Epithelial cell of esophagus (primary cell): ENCODE results near the gene MAP2K5.
A peak's percentile ranks its signal among the peaks of the same experiment; 100 is the strongest.

Experiments
- DNase-seq: peaks from one replicate; pipeline ENCODE4 v3.0.0; 2010; ENCODE audit warnings: low read depth
- H3K4me3 ChIP-seq: 2 replicates; pipeline ENCODE4 v1.5.1; 2011; ENCODE audit warnings: mild to moderate bottlenecking, low read length, control low read depth
- TF ChIP-seq, protein P1 (sequence below): IDR thresholded peaks from 2 replicates; pipeline ENCODE4 v1.5.1; 2011; ENCODE audit warnings: low read depth, mild to moderate bottlenecking, low read length, control low read depth, inconsistent platforms; ENCODE audit not compliant: insufficient read depth; ENCODE audit errors: missing control alignments

The MAP2K5 gene

DNA sequence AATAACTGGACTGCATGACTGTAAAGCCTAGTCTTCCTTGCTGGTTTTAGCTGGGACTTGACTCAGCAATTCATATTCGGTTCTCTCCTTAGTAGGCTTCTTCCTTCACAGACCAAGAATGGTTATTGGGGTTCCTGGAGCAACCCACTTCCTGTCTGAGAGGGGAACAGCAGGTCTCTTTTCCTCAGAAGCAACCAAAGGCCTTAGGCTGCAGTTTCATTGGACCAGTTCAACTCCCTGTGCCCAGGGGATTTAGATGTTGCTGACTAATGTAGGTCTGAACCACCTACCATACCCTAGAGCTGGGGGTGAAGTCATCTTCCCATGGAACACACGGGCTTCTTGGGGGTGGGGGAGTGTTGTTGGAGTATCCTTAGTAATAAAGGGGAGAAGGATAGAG is 198.8 kb downstream of the MAP2K5 start:
- peak; percentile 40 for DNase-seq
- no peak overlapping the region for H3K4me3 ChIP-seq
- TF ChIP-seq, protein P1, sequence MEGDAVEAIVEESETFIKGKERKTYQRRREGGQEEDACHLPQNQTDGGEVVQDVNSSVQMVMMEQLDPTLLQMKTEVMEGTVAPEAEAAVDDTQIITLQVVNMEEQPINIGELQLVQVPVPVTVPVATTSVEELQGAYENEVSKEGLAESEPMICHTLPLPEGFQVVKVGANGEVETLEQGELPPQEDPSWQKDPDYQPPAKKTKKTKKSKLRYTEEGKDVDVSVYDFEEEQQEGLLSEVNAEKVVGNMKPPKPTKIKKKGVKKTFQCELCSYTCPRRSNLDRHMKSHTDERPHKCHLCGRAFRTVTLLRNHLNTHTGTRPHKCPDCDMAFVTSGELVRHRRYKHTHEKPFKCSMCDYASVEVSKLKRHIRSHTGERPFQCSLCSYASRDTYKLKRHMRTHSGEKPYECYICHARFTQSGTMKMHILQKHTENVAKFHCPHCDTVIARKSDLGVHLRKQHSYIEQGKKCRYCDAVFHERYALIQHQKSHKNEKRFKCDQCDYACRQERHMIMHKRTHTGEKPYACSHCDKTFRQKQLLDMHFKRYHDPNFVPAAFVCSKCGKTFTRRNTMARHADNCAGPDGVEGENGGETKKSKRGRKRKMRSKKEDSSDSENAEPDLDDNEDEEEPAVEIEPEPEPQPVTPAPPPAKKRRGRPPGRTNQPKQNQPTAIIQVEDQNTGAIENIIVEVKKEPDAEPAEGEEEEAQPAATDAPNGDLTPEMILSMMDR, result no peak

DNA sequence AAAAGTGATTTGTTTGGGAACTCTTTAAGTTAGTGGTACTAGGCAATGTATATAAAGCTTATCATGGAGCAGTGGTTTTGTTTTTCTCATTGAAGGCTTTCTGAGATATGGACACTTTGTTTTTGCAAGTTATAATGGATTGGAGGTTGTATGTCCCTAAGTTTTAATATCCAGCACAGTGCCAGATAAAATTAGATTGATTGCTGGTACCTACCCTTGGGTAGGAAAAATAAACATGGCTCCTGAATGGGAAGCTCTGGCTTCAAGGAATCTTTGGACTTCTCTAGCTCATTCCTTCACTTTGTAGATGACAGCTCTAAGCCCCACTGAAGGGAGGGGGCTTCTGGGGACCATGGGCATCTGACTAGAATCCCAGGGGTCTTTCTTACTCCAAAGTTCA is 201.1 kb downstream of the MAP2K5 start:
- H3K4me3 ChIP-seq, result no peak overlapping the region
- DNase-seq, result no peak

DNA sequence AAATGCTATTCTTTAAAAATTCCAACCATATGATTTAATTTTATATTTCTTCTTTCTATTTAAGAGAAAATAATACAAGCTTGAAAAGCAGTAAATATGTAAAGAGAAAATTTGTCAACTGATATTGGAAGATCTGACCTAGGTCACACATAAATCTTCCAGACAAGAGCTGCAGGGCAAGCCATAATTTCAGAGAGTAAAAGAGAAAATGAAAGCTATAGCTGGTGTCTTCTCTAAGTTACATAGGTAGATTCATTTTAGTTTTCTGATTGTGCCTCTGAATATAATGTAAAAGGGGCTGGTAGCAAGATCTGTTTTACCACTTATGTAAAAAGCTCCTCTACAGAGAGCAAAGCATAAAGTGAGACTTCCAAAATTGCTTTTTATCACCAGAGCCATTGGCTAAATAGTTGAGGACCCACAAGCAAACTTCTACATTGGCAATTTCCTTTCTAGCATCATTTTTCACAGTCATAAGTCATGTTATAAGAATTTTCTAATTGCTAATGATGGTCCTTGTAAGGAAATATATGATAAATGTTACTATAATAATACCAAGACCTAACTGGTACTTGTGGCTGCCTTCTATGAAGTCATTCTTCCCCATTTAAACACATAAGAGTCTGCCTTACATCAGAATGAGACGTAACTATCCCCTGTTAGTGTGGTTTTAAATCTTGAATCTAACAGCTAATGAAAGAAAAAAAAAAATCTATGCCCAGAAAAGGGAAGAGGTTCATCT is 202.0 kb downstream of the MAP2K5 start:
- no peak for DNase-seq
- TF ChIP-seq, protein P1, result no peak

More for the DNA sequence above, 201.1 kb downstream of the MAP2K5 start:
- TF ChIP-seq, protein P1, result no peak

DNA sequence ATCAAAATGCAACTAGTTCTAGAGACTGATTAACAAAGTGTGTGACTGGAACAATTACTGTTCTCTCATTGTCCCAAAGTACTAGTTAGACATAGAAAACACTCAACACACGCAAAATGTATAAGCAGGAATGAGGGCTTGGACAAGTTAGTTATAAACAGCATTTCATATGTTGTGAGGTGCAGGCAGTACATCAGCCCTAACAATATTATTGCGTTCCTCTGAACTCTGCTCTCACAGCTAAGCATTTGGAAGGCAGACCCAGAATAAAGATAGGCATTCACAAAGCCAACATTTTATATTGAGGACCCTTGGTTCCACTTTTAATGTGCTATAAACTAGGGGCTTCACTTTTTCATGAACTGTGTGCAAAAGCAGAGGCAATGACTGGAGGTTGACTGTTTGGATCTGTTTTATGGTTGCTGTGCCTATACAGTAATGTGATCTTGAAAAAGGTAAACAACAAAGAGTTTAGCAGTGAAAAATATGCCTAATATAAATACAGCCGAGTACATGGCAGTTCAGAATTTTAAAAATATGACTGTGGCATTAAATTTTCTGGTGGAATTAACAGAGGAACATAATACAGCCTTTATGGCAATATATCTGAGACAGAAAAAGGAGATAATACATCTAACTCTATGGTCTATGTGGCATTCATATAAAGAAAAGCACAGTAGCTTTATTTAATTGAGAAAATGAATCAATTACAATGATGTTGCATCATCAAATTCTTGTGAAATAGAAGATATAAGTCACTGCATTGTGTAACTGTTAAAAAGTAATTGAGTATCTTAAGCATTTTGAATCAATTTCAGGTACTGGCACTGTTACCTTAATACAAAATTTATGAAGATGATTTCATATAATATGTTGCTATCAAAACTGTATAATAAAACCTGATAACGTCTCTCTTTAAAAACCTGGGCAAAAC is 202.8 kb downstream of the MAP2K5 start:
- peak; percentile 64 for DNase-seq
- no peak overlapping the region for H3K4me3 ChIP-seq
- TF ChIP-seq, protein P1, result no peak

More for the DNA sequence above, 202.0 kb downstream of the MAP2K5 start:
- no peak overlapping the region for H3K4me3 ChIP-seq

DNA sequence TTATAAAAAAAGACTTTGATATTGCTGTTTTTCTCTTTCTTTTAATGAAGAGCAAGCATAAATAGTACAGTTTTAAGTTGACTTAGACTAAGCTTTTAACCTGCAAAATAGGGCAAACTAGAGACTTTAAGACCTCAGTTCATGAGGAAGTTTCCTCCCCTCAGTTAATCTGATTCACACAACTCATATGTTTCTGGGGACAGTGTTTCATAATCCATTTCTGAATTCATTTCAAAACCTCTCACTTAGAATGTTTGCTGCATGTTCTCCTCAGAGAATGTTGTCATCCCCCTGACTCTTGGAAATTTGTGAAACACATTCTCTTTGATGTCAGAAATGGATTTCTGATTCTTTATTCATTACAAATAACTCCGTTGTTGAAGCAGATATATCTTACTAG is 203.5 kb downstream of the MAP2K5 start:
- peak; percentile 71 for DNase-seq
- TF ChIP-seq, protein P1, result no peak
- no peak overlapping the region for H3K4me3 ChIP-seq

DNA sequence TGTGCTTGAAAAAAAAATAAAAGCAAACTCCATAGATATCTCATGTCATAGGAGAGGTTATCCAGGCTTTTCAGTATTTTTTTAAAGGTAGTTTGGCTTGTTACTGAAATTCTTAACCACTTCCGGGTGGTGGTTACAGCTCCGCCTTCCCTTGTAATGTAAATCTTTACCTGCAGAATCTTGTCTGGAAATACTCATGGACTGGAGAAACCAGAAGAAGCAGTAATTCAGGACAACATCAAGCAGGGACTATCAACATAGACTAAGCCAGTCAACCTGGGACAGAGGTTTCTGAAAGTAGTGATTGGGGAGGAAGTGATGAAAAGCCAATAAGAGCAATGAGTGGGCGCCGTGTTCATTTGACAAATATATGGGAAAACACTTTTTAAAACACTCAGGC is 203.9 kb downstream of the MAP2K5 start:
- peak; percentile 95 for DNase-seq
- no peak overlapping the region for H3K4me3 ChIP-seq
- TF ChIP-seq, protein P1, result no peak
